ENCODE measurements around the gene EIF5.

Gene EIF5

DNA sequence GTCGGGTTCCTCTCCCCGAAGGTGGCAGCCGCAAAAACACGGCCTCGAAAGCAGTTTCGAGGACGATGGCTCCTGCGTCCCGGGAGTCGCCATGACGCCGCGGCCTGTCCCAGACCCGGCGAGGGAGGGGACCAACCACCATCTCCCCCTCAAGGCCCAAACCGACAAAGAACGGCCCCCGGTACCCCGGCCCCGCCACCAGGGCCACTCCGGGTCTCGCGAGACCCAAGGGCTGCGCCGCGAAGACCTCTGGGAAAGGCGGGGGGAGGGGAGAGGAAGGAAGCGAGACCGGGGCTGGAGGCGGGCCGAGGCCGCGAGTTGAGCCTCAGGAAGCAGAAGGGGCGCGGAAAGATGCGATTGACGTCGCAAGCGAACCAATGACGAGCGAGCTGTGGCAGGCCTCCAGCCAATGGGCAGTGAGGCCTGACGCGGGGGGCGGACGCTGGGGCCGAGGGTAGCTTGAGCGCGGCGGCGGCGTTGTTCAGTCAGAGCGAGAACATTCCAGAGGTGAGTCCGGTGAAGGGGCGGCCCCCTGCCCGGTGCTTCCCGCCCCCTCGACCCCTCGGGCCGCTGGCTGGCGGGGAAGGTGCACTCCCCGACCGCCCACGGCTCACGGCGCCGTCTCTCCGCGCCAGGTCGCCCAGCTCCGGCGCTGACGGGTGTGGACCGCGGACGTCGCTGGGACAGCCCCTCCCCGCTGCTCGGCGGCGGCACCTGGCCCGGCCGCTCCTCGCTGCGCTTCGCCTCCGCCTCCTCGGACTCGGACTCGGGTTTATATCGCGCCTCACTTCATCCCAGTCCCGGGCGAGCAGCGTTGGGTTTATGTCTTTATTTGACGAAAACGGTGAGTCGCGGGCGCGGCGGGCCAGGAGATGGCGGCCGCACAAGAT is at the start of gene EIF5:
Gene EIF5 (plus strand): TSS at position 484 of the 890 bp plus-strand sequence. CDS start 1,624 bp downstream, outside the sequence.
- peak; percentile 99 for DNase-seq (ENCODE audit: low read depth)

DNA sequence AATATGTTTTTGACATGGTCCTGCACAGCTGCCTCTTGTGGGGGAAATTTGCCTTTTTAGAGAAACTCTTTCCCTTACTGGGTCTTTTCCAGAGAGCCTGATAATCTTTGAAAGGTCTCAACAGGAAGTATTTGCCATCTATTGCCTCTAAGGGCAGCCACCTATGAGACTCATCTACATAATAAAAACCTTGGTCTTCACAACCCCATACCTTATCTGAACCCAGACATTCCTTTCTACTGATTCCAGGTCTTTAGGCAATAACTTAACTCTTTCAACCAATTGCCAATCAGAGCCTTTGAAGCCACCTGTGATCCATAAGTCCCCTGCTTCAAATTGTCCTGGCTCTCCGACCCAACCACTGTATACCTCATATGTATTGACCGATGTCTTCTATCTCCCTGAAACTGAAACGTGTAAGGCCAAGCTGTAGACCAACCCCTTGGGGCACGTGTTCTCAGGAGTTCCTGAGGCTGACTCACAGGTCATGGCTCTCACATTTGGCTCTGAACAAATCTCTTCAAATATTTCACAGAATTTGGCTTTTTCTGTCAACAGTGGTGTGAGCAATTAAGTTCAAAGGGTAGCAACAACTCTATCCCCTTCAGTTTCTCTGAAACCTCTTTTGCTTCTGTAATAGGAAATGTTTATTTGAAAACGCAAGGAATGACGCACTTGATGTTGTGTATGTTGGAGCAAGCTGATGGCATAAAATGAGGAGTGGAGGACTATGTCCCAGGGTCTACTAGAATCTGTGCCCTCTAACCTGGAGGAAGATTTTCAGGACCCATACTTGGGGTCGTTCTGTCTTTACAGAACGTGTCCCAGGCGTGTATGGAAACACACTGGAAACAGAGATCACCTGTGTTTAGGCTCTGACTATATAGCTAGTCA is 49.2 kb upstream of the EIF5 start:
- DNase-seq (ENCODE audit: low read depth): no peak

DNA sequence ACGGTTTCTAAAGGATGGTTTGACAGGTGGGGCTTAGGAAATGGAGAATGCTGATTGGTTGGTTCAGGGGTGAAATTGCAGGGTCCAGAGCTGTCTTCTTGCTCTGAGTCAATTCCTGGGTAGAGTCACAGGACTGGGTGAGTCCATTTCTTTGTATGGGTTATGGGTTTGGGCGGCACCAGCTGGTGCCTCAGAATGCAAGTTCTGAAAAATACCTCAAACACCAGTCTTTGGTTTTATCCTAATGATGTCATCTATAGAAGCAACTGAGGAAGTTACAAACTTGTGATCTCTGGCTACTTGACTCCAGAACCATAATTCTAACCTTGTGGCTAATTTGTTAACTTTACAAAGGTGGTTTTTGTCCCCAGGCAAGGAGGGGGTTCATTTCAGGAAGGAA is 47.6 kb upstream of the EIF5 start:
- no peak for DNase-seq (ENCODE audit: low read depth)

- DNase-seq (ENCODE audit: low read depth): no peak
Observed at GRCh38 chr14:103286968-103287850, 46.8 kb upstream of the EIF5 start.

DNA sequence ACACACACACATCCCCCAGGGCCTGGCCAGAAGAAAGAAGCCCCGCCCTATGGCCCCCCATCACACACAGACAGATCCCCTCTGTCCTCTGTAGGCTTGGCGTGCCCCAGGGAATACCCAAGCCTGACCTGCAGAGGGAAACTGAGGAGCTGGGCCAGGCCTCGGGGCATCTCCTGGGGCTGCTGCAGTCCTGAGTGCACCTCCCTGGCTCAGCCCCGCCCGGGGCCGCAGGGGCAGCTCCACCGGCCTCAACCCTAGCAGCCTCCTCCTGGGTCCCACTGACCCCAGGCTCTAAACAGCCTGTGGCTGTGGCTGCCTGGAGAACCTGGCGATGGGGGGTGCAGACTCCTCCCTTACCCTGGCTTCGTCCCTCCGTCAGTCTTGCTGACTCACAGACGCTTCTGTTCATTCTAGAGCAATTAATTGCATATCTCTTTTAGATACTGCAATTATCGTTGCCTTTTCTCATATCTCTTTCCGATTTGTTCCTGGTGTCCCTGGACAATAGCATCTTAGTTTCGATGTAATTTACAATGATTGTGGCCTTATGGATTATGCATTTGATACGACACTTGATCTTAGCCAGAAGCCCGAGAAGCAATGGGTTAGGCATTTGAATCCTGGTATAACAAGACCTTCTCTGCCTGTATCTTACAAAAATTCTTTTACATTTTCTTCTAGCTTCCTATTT is 45.8 kb upstream of the EIF5 start:
- no peak for DNase-seq (ENCODE audit: low read depth)

DNA sequence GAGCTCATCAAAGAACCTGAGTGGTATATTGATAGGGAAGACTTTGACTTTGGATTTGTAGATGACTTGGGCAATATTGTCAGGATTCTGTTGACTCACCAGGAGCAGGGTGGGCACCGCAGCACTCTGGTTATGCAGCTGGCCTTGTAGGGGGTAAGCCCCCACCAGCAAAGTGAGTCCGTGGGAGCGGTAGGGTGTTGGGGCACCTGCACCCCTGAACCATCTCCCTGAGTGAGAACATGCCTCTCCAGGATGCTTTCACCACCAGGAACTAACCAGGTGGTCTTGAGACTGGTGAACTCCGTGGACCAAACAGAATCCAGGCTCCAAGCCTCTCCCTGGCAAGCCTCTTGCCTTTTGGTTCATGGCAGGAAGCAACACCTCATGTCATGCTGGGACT is 44.0 kb upstream of the EIF5 start:
- DNase-seq (ENCODE audit: low read depth): no peak

- no peak for DNase-seq (ENCODE audit: low read depth)
Observed at GRCh38 chr14:103290494-103290893, 43.5 kb upstream of the EIF5 start.

DNA sequence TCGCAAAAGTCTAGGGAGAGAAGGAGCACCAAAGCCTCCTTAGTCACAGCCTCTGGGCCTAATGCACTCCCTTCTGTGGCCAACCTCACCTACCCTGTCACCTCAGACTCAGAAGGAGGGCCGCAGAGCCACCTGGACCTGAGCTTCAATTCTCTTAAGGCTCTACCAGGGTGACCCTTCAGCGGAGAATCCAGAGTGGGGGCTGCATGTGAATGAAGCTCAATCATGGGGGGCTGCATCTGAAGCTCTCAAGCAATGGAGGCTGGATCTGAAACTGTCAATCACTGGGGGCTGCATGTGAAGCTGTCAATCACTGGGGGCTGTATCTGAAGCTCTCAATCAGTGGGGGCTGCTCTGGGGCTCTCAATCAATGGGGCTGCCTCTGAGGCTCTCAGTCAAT is 43.1 kb upstream of the EIF5 start:
- no peak for DNase-seq (ENCODE audit: low read depth)

- peak; percentile 60 for DNase-seq (ENCODE audit: low read depth)
Observed at GRCh38 chr14:103292426-103293374, 41.3 kb upstream of the EIF5 start.

- DNase-seq (ENCODE audit: low read depth): no peak
Observed at GRCh38 chr14:103293465-103293864, 40.6 kb upstream of the EIF5 start.

DNA sequence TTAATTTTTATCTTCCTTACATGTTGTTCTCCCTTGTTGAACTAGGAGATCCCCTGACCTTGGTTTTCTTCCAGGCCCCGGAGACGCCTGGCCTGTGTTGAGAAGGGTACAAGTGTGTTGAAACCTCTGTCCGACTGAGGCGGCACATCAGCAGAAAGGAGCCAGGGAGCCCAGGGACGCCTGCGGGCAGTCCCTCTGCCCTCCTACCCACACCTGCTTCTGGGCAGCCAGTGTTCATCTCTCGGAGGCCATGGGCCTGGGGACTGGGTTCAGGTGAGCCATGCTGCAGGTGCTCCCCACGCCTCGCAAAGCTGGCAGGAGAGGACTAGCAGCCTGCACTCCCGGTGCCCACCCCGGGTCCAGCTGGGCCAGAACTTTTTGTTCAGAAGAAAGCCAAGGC is 39.9 kb upstream of the EIF5 start:
- no peak for DNase-seq (ENCODE audit: low read depth)

GRCh38 chr14:103296007-103296406 is 38.0 kb upstream of the EIF5 start:
- no peak for DNase-seq (ENCODE audit: low read depth)

DNA sequence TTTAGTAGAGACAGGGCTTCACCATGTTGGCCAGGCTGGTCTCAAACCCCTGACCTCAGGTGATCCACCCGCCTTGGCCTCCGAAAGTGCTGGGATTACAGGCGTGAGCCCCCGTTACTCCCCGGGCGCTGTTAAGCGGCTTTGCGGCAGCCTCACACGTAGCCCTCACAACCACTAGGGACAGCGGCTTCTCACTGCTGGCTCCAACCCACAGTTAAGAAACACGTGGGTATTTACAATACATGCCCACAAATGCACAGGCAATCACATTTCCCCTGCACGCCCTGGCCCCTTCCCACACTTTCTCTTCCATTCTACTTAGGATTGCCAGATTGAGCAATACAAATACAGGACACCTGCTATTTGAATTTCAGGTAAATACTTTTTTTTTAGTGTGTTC is 37.0 kb upstream of the EIF5 start:
- no peak for DNase-seq (ENCODE audit: low read depth)

DNA sequence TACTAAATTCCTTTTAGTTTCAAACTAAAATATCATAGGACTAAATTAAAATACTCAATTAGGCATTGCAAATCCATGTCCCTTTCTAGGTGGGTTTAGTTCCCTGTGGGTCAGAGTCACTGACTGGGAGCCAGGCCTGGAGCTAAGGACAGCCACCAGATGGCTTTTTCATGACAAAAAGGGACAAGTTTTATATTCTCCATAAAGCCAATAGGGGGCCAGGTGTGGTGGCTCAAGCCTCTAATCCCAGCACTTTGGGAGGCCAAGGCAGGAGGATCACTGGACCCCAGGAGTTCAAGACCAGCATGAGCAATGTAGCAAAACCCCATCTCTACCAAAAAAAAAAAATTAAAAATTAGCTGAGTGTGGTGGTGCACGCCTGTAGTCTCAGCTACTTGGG is 35.4 kb upstream of the EIF5 start:
- no peak for DNase-seq (ENCODE audit: low read depth)

GRCh38 chr14:103301512-103302354 is 32.3 kb upstream of the EIF5 start:
- DNase-seq (ENCODE audit: low read depth): no peak

GRCh38 chr14:103302966-103303365 is 31.1 kb upstream of the EIF5 start:
- DNase-seq (ENCODE audit: low read depth): no peak

GRCh38 chr14:103304706-103305105 is 29.3 kb upstream of the EIF5 start:
- no peak for DNase-seq (ENCODE audit: low read depth)

DNA sequence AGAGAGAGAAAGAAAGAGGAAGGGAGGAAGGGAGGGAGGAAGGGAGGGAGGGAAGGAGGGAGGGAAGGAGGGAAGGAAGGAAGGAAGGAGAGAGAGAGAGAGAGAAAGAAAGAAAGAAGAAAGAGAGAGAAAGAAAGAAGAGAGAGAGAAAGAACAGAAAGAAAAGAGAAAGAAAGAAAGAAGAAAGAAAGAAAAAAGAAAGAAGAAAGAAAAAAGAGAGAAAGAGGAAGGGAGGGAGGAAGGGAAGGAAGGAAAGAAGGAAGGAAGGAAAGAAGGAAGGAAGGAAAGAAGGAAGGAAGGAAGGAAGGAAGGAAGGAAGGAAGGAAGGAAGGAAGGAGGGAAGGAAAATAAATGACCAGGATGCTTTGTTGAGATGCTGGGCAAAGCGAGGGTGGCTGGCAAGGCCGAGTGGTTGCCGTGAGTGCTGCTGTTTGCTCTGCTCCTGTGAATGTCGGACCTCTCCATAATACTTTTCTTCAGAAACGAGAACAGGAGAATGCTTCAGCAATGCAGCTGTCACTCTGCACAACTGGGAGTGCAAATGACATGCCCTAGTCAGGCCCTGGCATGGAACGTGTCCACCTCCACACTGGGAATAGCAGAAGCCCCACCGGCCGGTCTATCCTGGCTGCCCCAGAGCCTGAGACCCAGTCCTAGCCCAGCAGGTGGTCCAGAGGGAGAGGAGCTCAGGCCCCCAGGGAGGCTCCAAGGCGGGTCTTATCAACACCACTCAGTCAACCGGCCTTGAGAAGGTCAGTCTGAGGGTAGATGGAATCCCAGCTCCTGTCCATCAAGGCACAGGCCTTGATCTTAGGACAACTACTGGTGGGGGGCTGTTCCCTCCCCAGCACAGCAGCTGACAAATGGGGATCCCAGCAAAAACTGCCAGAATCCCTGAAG is 25.1 kb upstream of the EIF5 start:
- DNase-seq (ENCODE audit: low read depth): no peak
